IMR-90 (cell line): ENCODE results near the gene NUFIP1.

ENCODE experiments used
- CHD1 ChIP-seq: IDR thresholded peaks from 2 replicates; pipeline ENCODE4 v1.6.1; 2012; ENCODE audit warnings: low read depth, low read length, improper control_type of control experiment
- CTCF ChIP-seq: conservative IDR thresholded peaks from 2 replicates; pipeline ENCODE4 v1.5.1; 2012; ENCODE audit warnings: mild to moderate bottlenecking, low read depth, low read length, improper control_type of control experiment

DNA sequence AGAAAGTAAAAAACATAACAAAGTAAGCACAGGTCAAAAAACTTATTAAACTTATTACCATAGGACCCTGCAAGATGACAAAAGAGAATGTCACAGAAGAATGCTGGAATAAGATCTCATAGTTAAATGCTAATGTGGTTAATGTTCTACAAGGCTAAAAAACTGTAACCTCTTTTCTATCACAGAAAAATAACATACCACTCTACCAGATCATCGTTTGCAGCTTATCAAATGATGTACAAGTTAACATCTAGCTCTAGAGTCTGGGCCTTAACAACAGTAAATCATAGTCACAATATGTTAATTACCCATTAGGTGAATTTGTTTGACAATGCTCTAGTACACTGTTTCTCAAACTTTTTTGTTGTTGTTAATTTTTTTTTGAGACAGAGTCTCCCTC lies 53.0 kb downstream of the NUFIP1 start:
- TF ChIP-seq CHD1 (no peak), CTCF (no peak)
